Vagina (tissue), 2 donors: ENCODE measurements around the gene FAM53A.

Source experiments
- POLR2A ChIP-seq, 2 donors: fragments of 450-650 bp; IDR thresholded peaks; one replicate each; pipeline ENCODE4 v1.6.1; 2017; ENCODE audit warnings: antibody characterized with exemption in 2 of 2, mild to moderate bottlenecking in 2 of 2, moderate library complexity in 2 of 2
- POLR2AphosphoS5 ChIP-seq, 2 donors: sonication (generic); formaldehyde crosslinking; IDR thresholded peaks; one replicate each; pipeline ENCODE4 v1.9.0; 2017; ENCODE audit warnings: antibody characterized with exemption in 2 of 2, mild to moderate bottlenecking in 2 of 2, low read depth in 1 of 2; ENCODE audit not compliant: insufficient read depth in 1 of 2
- TF ChIP-seq, protein P1 (sequence below), 3 experiments: fragments of 450-650 bp in 2 of 3; fragments of 200-600 bp in 1 of 3; sonication (generic) in 1 of 3; IDR thresholded peaks; one replicate each; pipeline ENCODE4 v1.5.1; 2017 to 2019; ENCODE audit warnings: antibody characterized with exemption in 3 of 3, mild to moderate bottlenecking in 2 of 3, moderate library complexity in 2 of 3

GRCh38 chr4:1629699-1630083 lies 54.4 kb downstream of the FAM53A start:
- TF ChIP-seq, protein P1, sequence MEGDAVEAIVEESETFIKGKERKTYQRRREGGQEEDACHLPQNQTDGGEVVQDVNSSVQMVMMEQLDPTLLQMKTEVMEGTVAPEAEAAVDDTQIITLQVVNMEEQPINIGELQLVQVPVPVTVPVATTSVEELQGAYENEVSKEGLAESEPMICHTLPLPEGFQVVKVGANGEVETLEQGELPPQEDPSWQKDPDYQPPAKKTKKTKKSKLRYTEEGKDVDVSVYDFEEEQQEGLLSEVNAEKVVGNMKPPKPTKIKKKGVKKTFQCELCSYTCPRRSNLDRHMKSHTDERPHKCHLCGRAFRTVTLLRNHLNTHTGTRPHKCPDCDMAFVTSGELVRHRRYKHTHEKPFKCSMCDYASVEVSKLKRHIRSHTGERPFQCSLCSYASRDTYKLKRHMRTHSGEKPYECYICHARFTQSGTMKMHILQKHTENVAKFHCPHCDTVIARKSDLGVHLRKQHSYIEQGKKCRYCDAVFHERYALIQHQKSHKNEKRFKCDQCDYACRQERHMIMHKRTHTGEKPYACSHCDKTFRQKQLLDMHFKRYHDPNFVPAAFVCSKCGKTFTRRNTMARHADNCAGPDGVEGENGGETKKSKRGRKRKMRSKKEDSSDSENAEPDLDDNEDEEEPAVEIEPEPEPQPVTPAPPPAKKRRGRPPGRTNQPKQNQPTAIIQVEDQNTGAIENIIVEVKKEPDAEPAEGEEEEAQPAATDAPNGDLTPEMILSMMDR (IDR thresholded peaks at IDR 0.05) = no peak
- no peak for TF ChIP-seq POLR2AphosphoS5 (IDR thresholded peaks at IDR 0.05; ENCODE audit: insufficient read depth in 1 of 2, low read depth in 1 of 2)
- TF ChIP-seq POLR2A (IDR thresholded peaks at IDR 0.05) = no peak
